ENCODE data around the gene TBXAS1.

Gene TBXAS1

GRCh38 chr7:140056431-140057142 is 227.5 kb downstream of the TBXAS1 start:
- no peak for DNase-seq

GRCh38 chr7:140057143-140057535 is 228.1 kb downstream of the TBXAS1 start:
- DNase-seq, result no peak

DNA sequence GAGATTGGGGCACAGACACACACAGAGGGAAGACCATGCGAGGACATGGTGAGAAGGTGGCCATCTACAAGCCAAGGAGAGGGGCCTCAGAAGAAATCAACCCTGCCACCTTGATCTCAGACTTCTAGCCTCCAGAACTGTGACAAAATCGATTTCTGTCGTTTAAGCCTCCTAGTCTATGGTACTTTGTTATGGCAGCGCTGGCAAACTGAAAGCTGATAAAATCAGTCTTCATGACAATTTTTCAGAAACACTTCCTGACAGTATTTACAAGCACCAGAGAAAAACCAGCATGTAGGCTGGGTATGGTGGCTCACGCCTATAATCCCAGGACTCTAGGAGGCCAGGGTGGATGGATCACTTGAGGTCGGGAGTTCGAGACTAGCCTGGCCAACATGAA is 229.5 kb downstream of the TBXAS1 start:
- DNase-seq, result no peak

GRCh38 chr7:140059273-140060242 is 230.5 kb downstream of the TBXAS1 start:
- DNase-seq, result no peak

GRCh38 chr7:140060243-140060630 is 231.2 kb downstream of the TBXAS1 start:
- DNase-seq, result no peak

DNA sequence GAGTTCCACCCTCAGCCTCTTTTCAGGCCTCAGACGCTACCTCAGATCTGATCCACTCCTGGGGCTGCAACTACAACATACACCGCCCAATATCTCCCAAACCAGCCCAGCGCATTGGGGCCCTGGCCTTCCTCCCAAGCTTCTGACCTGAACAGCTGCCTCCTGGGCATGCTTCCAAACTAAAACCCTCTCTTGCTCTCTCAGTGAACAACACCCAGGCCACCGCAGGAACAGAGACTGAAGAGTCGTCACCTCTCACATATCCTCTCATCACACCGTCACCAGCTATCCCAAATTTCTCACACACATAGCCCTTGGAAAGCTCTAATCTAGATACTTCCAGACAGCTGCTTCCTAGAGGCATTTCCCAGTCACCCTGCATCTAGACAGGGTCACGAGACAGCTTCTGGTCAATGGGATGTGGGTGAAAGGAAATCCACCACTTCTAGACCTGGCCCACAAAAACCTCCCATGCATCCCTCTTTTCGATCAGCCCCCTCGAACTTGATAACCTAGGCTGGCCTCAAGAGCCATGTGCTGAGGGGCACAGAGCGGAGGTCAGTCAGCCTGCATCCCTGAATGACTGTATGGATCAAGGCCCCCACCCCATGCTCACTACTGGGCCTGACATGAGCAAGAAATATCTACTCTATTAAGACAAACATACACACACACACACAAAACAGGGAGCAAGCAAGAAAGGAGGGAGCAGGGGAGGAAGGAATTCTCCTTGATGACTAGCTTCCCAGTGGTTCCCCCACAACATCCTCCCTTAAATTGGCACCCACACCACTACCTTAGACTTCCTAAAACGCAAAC is 231.9 kb downstream of the TBXAS1 start:
- no peak for DNase-seq

DNA sequence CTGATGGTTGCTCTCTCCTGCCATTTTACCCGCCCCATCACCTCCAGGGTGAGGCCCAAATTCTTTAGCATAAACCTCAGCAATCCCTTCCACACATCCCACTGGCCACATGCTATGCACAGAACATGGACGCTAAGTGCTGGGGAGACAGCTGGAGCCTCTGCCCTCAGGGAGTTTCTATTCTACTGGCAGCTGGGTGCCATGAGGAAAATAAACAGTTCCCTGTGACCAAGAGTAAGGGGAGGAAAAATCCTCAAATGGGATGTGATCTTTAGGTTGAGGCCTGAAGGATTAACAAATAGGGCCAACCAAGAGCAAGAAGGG is 232.5 kb downstream of the TBXAS1 start:
- no peak for DNase-seq

DNA sequence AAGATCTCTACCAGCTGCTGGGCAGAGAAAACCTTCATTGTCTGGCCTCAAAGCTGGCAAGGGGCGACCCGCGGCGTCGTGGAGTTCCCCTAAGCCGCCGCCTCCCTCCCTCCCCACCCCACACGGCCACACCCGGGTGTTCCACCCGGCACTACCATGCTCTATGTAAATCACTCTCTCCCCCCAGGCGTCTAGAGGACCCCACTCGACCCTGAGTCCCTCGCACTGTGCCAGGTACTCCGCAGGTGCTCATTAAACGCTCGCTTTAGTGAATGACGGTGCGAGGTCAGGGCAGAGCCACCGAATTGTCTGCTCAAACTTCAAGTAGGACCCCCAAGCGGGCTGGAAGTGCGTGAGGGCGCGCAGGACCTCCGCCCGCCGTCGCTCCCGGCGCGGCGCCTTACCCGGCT is 233.1 kb downstream of the TBXAS1 start:
- peak; percentile 62 to 79 for DNase-seq

- peak; percentile 62 to 91 for DNase-seq
Measured at GRCh38 chr7:140062528-140063299, 233.7 kb downstream of the TBXAS1 start, which contains the start of gene PARP12. PARP12 (minus strand) TSS chr7:140062951; CDS start chr7:140062847, 104 bp downstream.

- no peak for DNase-seq
Measured at GRCh38 chr7:140067052-140067451, 238.0 kb downstream of the TBXAS1 start.

DNA sequence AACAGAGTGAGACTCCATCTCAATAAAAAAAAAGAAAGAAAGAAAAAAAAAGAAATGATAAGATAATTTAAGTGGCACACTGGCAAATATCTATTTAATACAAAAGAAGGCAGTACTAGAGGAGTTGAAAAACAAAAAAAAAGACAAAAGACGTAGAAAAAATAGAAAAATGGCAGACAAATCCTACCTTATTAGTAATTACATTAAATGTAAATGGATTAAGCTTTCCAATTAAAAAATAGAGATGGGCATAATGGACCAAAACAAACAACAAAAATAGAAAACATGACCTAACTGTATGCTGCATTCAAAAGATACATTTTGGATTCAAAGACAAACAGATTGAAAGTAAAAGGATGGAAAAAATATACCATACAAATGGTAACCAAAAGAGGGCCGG is 239.0 kb downstream of the TBXAS1 start:
- no peak for DNase-seq

- DNase-seq, result no peak
Measured at GRCh38 chr7:140069298-140069949, 240.4 kb downstream of the TBXAS1 start.

Data from NCI-H526 (cell line).